ENCODE results near the gene NRN1L. TPM values are rescaled to one million over a fixed set of nuclear protein-coding genes. Genes with fewer than 3 reads are reported as not detected.

Gene NRN1L
- total RNA-seq, 1 experiment from 2014 or later = 1.4 TPM

- Histone ChIP-seq H3K36me3 (ENCODE audit: control insufficient read depth in 1 of 2, insufficient read depth in 2 of 2, low read length in 2 of 2) (peaks cover 29 to 50% of the 10 kb centered on the region in 2 experiments; a peak in 3 of 4 replicates), H3K9me3 (ENCODE audit: control insufficient read depth in 1 of 2, insufficient read depth in 1 of 2, low read depth in 1 of 2, low read length in 2 of 2) (no peaks in the 10 kb centered on the region), H3K27ac (ENCODE audit: low read depth, low read length) (no peak overlapping the region), H3K9me2 (ENCODE audit: insufficient read depth) (no peaks in the 10 kb centered on the region), H3K9ac (ENCODE audit: low read length) (no peak overlapping the region), H3K4me3 (replicated peaks in 1 of 2; ENCODE audit: low read depth in 1 of 2, low read length in 2 of 2) (no peak overlapping the region), H2AFZ (ENCODE audit: low read depth, low read length, poor library complexity, severe bottlenecking) (no peak overlapping the region), H3K79me2 (ENCODE audit: insufficient read depth, low read length) (no peaks in the 10 kb centered on the region), H3K4me1 (ENCODE audit: control insufficient read depth in 1 of 2, insufficient read depth in 2 of 2, low read length in 2 of 2) (no peaks in the 10 kb centered on the region), H3K4me2 (ENCODE audit: low read length) (no peak overlapping the region), H3K27me3 (ENCODE audit: insufficient read depth, low read length) (no peaks in the 10 kb centered on the region), H4K20me1 (ENCODE audit: insufficient read depth) (peaks cover 3% of the 10 kb centered on the region; the same call in 1 of the 2 replicates)
- ATAC-seq (peak; percentile 6; the same call in 1 of the 2 replicates), DNase-seq (ENCODE audit: low read depth, low spot score) (no peak)
- POLR2A ChIA-PET = no interaction called here
- BruUV-seq (replicated peaks) = no TSS peak
- RAD21 ChIA-PET (ENCODE audit: low non-redundant PET in 1 of 2, low total read pairs in 2 of 2, uncharacterized antibody in 2 of 2, unreplicated experiment in 2 of 2) = no interaction called here
- intact Hi-C loops (cut with micrococcal nuclease) = loop anchor here (1.0 to 10.0 kb wide), 3 partner anchors 45 to 341 kb away; no protein-coding TSS in a partner anchor
- no peak for TF ChIP-seq REST (IDR thresholded peaks at IDR 0.05; ENCODE audit: low read depth)
- no peak for TF ChIP-seq POLR2AphosphoS5 (IDR thresholded peaks at IDR 0.05; ENCODE audit: low read depth, low read length)
- no peak for TF ChIP-seq JUND (IDR thresholded peaks at IDR 0.05)
- TF ChIP-seq EZH2 (IDR thresholded peaks at IDR 0.05) = no peak
- TF ChIP-seq FOSL1 (IDR thresholded peaks at IDR 0.05; ENCODE audit: low read depth) = no peak
- TF ChIP-seq RAD21 (IDR thresholded peaks at IDR 0.05; ENCODE audit: low read depth) = no peak
- TF ChIP-seq ATF3 (IDR thresholded peaks at IDR 0.05) = no peak
- no peak for TF ChIP-seq ZBTB33 (IDR thresholded peaks at IDR 0.05; ENCODE audit: extremely low read depth, insufficient replicate concordance, low read length)
- no peak for TF ChIP-seq YY1 (IDR thresholded peaks at IDR 0.05; ENCODE audit: extremely low read depth, insufficient replicate concordance, low read depth, low read length)
- TF ChIP-seq ZNF274 (IDR thresholded peaks at IDR 0.05; ENCODE audit: low read depth, low read length) = no peak
- TF ChIP-seq POLR2A (IDR thresholded peaks at IDR 0.05; ENCODE audit: borderline replicate concordance, extremely low read depth, insufficient read depth, insufficient read length) = no peak
- no peak for TF ChIP-seq CBX3 (IDR thresholded peaks at IDR 0.05; ENCODE audit: low read depth)
- no peak for TF ChIP-seq EGR1 (IDR thresholded peaks at IDR 0.05; ENCODE audit: low read depth)
- no peak for TF ChIP-seq ZFX (IDR thresholded peaks at IDR 0.05)
- no peak for TF ChIP-seq ELF1 (IDR thresholded peaks at IDR 0.05; ENCODE audit: borderline replicate concordance, low read depth)
- TF ChIP-seq CTCF (IDR thresholded peaks at IDR 0.05 in 2 of 3, conservative IDR thresholded peaks at IDR 0.05 in 1 of 3; ENCODE audit: borderline replicate concordance in 1 of 3, insufficient read depth in 1 of 3, low read depth in 2 of 3, low read length in 2 of 3) = no peak
- TF ChIP-seq TCF7L2 (IDR thresholded peaks at IDR 0.05; ENCODE audit: borderline replicate concordance, extremely low read depth, insufficient read depth, insufficient read length) = no peak
- no peak for TF ChIP-seq MAX (IDR thresholded peaks at IDR 0.05)
- no peak for TF ChIP-seq SP1 (IDR thresholded peaks at IDR 0.05; ENCODE audit: low read depth)
- TF ChIP-seq SRF (IDR thresholded peaks at IDR 0.05; ENCODE audit: low read depth) = no peak
- CTCF ChIA-PET = interaction anchor here (0.7 to 2.9 kb wide), 14 partner anchors 9 to 427 kb away, joined by 3 to 13 read pairs (median 5); partner anchors contain the start of genes EDC4, PRMT7, PSKH1 and SLC7A6OS
Measured at GRCh38 chr16:67883146-67883871, 1.4 kb upstream of the NRN1L start.

Measured in HCT116 (cell line).